GM12878 (cell line): ENCODE data around the gene CTNNA2. TPM values are rescaled to one million over a fixed set of nuclear protein-coding genes. Genes with fewer than 3 reads are reported as not detected.

Source experiments
- ATAC-seq: fragments of 200-7000 bp; cut with Tn5 transposase; 3 replicates; pipeline ENCODE4 v1.9.1; 2020; ENCODE audit warnings: mild to moderate bottlenecking, moderate library complexity
- BruUV-seq: library from RNA; stranded (reverse); fragments of 400-500 nt; replicated peaks from 2 replicates; lab custom pipeline; 2021; lab: Mats Ljungman, UMichigan
- CTCF ChIA-PET: fragments of 300-600 bp; sonication (Branson Sonifier 250); formaldehyde crosslinking; extraction: SDS; loops from one replicate; lab custom pipeline; 2021; ENCODE audit warnings: inconsistent platforms; lab: Yijun Ruan, JAX
- POLR2A ChIA-PET: fragments of 350-600 bp; formaldehyde crosslinking; extraction: SDS; loops from one replicate; lab custom pipeline; 2021; ENCODE audit warnings: inconsistent platforms; lab: Charles Lee
- RAD21 ChIA-PET: fragments of 300-600 bp; sonication (Branson Sonifier 250); formaldehyde crosslinking; loops from one replicate; lab custom pipeline; 2023; ENCODE audit warnings: antibody characterized with exemption; ENCODE audit not compliant: unreplicated experiment; lab: Charles Lee
- SMC1A ChIA-PET: fragments of 300-600 bp; sonication (Branson Sonifier 250); formaldehyde crosslinking; loops from one replicate; lab custom pipeline; 2023; ENCODE audit not compliant: unreplicated experiment, uncharacterized antibody; lab: Charles Lee
- DNase-seq: peaks from one replicate; pipeline ENCODE4 v3.0.0-alpha.2; 2011; ENCODE audit warnings: low read depth, low spot score
- FAIRE-seq: peaks from 3 replicates; lab custom pipeline; 2011; peaks lifted over from hg19 to GRCh38; lab: Jason Lieb, UNC
- H2AFZ ChIP-seq: 2 replicates; pipeline ENCODE4 v1.6.0; 2011; ENCODE audit warnings: low read depth, low read length, control low read depth; ENCODE audit not compliant: control insufficient read depth
- H3K27ac ChIP-seq: 2 replicates; pipeline ENCODE4 v1.5.1; 2011; ENCODE audit warnings: control low read depth; ENCODE audit not compliant: control insufficient read depth, insufficient read depth
- H3K27me3 ChIP-seq, 2 experiments: replicated peaks in 1 of 2; 2 replicates each; pipeline versions ENCODE4 v1.6.0 to v1.6.1; 2011; ENCODE audit warnings: low read length in 1 of 2; ENCODE audit not compliant: control insufficient read depth in 2 of 2, insufficient read depth in 2 of 2
- H3K36me3 ChIP-seq, 2 experiments: 2 replicates each; pipeline ENCODE4 v1.5.1; 2011; ENCODE audit warnings: low read length in 1 of 2; ENCODE audit not compliant: control insufficient read depth in 2 of 2, insufficient read depth in 2 of 2
- H3K4me1 ChIP-seq: 2 replicates; pipeline ENCODE4 v1.6.1; 2011; ENCODE audit warnings: mild to moderate bottlenecking, low read length, moderate library complexity, mixed read lengths; ENCODE audit not compliant: control insufficient read depth, insufficient read depth
- H3K4me2 ChIP-seq: 2 replicates; pipeline ENCODE4 v1.6.0; 2011; ENCODE audit warnings: control low read depth; ENCODE audit not compliant: control insufficient read depth, insufficient read depth
- H3K4me3 ChIP-seq: fragments of 200-600 bp; sonication (generic); 2 replicates; pipeline ENCODE4 v1.5.1; 2016
- H3K79me2 ChIP-seq: 2 replicates; pipeline ENCODE4 v1.6.0; 2011; ENCODE audit warnings: low read length; ENCODE audit not compliant: control insufficient read depth, insufficient read depth
- H3K9ac ChIP-seq: 2 replicates; pipeline ENCODE4 v1.8.0; 2011; ENCODE audit warnings: low read length, control low read depth, mixed read lengths; ENCODE audit not compliant: control insufficient read depth, insufficient read depth
- H3K9me3 ChIP-seq: replicated peaks from 3 replicates; pipeline ENCODE4 v1.5.1; 2011; ENCODE audit warnings: mild to moderate bottlenecking, low read length; ENCODE audit not compliant: control insufficient read depth, insufficient read depth
- H4K20me1 ChIP-seq: 2 replicates; pipeline ENCODE4 v1.6.0; 2011; ENCODE audit not compliant: control insufficient read depth, insufficient read depth
- ATF2 ChIP-seq: IDR thresholded peaks from 2 replicates; pipeline ENCODE4 v1.6.1; 2012; ENCODE audit warnings: low read length, inconsistent platforms
- BCL3 ChIP-seq: IDR thresholded peaks from 2 replicates; pipeline ENCODE4 v1.6.1; 2011; ENCODE audit warnings: borderline replicate concordance, low read depth, mild to moderate bottlenecking, moderate library complexity, low read length; ENCODE audit not compliant: insufficient read depth, poor library complexity, severe bottlenecking
- CEBPB ChIP-seq, 2 experiments: fragments of 150-350 bp in 1 of 2; IDR thresholded peaks; 2 replicates each; pipeline ENCODE4 v1.6.1; 2012 to 2014; ENCODE audit warnings: low read depth in 2 of 2, low read length in 2 of 2, borderline replicate concordance in 1 of 2, inconsistent platforms in 1 of 2
- FOXM1 ChIP-seq: IDR thresholded peaks from 2 replicates; pipeline ENCODE4 v1.6.1; 2012; ENCODE audit warnings: low read depth, mild to moderate bottlenecking, inconsistent platforms, low read length, moderate library complexity
- HSF1 ChIP-seq: fragments of 150-350 bp; IDR thresholded peaks from 2 replicates; pipeline ENCODE4 v1.6.1; 2014; ENCODE audit warnings: mild to moderate bottlenecking, low read depth, low read length
- KDM1A ChIP-seq: fragments of 200-600 bp; sonication (generic); IDR thresholded peaks from 2 replicates; pipeline ENCODE4 v1.6.1; 2016; ENCODE audit warnings: borderline replicate concordance
- PAX8 ChIP-seq: fragments of 450-650 bp; IDR thresholded peaks from 2 replicates; pipeline ENCODE4 v1.6.1; 2017; ENCODE audit warnings: mild to moderate bottlenecking, moderate library complexity
- RBBP5 ChIP-seq: fragments of 200-600 bp; sonication (generic); conservative IDR thresholded peaks from 2 replicates; pipeline ENCODE4 v1.6.1; 2016
- RELB ChIP-seq: fragments of 450-650 bp; IDR thresholded peaks from 2 replicates; pipeline ENCODE4 v1.6.1; 2017; ENCODE audit warnings: low read depth, mild to moderate bottlenecking, moderate library complexity
- RUNX3 ChIP-seq: IDR thresholded peaks from 2 replicates; pipeline ENCODE4 v1.6.1; 2012; ENCODE audit warnings: low read length, inconsistent platforms
- SMAD1 ChIP-seq: fragments of 450-650 bp; IDR thresholded peaks from 2 replicates; pipeline ENCODE4 v1.6.1; 2018; ENCODE audit warnings: mild to moderate bottlenecking, low read depth; ENCODE audit not compliant: partially characterized antibody
- TCF3 ChIP-seq: IDR thresholded peaks from 2 replicates; pipeline ENCODE4 v1.6.1; 2012; ENCODE audit warnings: low read depth, mild to moderate bottlenecking, low read length, borderline replicate concordance; ENCODE audit not compliant: insufficient read depth
- TCF7 ChIP-seq: IDR thresholded peaks from 2 replicates; pipeline ENCODE4 v1.6.1; 2014; ENCODE audit warnings: antibody characterized with exemption, borderline replicate concordance
- USF1 ChIP-seq: IDR thresholded peaks from 2 replicates; pipeline ENCODE4 v1.6.1; 2011; ENCODE audit warnings: borderline replicate concordance, low read depth, mild to moderate bottlenecking, moderate library complexity, mixed read lengths, low read length; ENCODE audit not compliant: insufficient read depth; ENCODE audit errors: extremely low read length
- ZBTB33 ChIP-seq: fragments of 450-650 bp; IDR thresholded peaks from 2 replicates; pipeline ENCODE4 v1.6.1; 2017; ENCODE audit warnings: mild to moderate bottlenecking
- ZSCAN29 ChIP-seq: fragments of 450-650 bp; IDR thresholded peaks from 2 replicates; pipeline ENCODE4 v1.6.1; 2017; ENCODE audit warnings: mild to moderate bottlenecking, moderate library complexity
- WGBS: methylation state at CpG from one replicate; pipeline ENCODE4 v1.1.6; 2016; ENCODE audit warnings: low lambda C conversion rate; ENCODE audit not compliant: insufficient replicate concordance, insufficient coverage; ENCODE audit errors: missing lambda C conversion rate; 5-methylcytosine and 5-hydroxymethylcytosine counted together
- in situ Hi-C: fragments of 300-500 bp; cut with MboI; formaldehyde crosslinking; loops from 9 replicates; pipeline ENCODE4 v1.14.3; 2018; ENCODE audit warnings: mixed read lengths
- intact Hi-C: fragments of 100-400 bp; cut with micrococcal nuclease; formaldehyde crosslinking; loops from one replicate; pipeline ENCODE4 v1.14.2; 2022; ENCODE audit not compliant: unreplicated experiment
- polyA plus RNA-seq, 11 experiments: library from polyadenylated mRNA; depleted of rRNA in 4 of 11; unstranded in 6 of 11; stranded (reverse) in 5 of 11; fragments of >200 nt; fragmentation: Nextera tagmentation in 4 of 11; fragmentation: Illumina TruSeq in 1 of 11; extraction: Ambion mirVana in 4 of 11; extraction: Trizol in 1 of 11; gene quantifications; 1 replicate in 1 of 11; 2 replicates in 10 of 11; pipeline versions ENCODE4 v1.2.1 to v1.2.3, GENCODE V29; 2011 to 2016; ENCODE audit warnings: inconsistent platforms in 2 of 11, missing spikeins in 2 of 11, low read depth in 1 of 11
- total RNA-seq, 4 experiments: library from RNA; depleted of rRNA in 3 of 4; stranded (reverse); fragments of >200 nt in 3 of 4; fragmentation: Illumina TruSeq in 1 of 4; extraction: Trizol in 1 of 4; gene quantifications; 2 replicates each; pipeline versions ENCODE4 v1.2.1 to v1.2.3, GENCODE V29; 2013 to 2021

CTNNA2 gene
- total and polyA plus RNA-seq, 10 of the 15 experiments (the other 5 are each of a cell fraction or from before 2014, with no cell fraction given), result 2.4 to 36.2 (median 6.6) TPM

GRCh38 chr2:79621755-79622154 is 108.9 kb downstream of the CTNNA2 start:
- ChIA-PET POLR2A (no interaction called here), CTCF (no interaction called here), SMC1A (interaction anchor here (0.6 kb wide), 1 partner anchor 16 kb away, joined by 3 read pairs; no protein-coding TSS in a partner anchor), RAD21 (no interaction called here)
- ATAC-seq (no peak), FAIRE-seq (no peak), DNase-seq (no peak)
- Histone ChIP-seq H3K27me3 (no peaks in the 10 kb centered on the region), H3K9me3 (no peaks in the 10 kb centered on the region), H3K36me3 (no peaks in the 10 kb centered on the region), H3K4me1 (no peaks in the 10 kb centered on the region), H4K20me1 (no peaks in the 10 kb centered on the region), H3K79me2 (no peaks in the 10 kb centered on the region), H3K9ac (no peak overlapping the region), H3K27ac (no peak overlapping the region), H3K4me3 (no peak overlapping the region), H2AFZ (no peak overlapping the region), H3K4me2 (no peak overlapping the region)
- intact Hi-C loops, result no loop called here
- 0% methylated on average over 1 of the region's 1 CpG for WGBS
- in situ Hi-C loops, result no loop called here
- no TSS peak for BruUV-seq
- TF ChIP-seq SMAD1, result no peak
- TF ChIP-seq RBBP5, result no peak
- no peak for TF ChIP-seq ATF2
- no peak for TF ChIP-seq ZBTB33
- no peak for TF ChIP-seq PAX8
- no peak for TF ChIP-seq ZSCAN29
- no peak for TF ChIP-seq USF1
- no peak for TF ChIP-seq TCF7
- no peak for TF ChIP-seq TCF3
- TF ChIP-seq HSF1, result no peak
- no peak for TF ChIP-seq BCL3
- no peak for TF ChIP-seq CEBPB (IDR thresholded peaks at IDR 0.05; ENCODE audit: borderline replicate concordance in 1 of 2, low read depth in 2 of 2, low read length in 2 of 2)
- no peak for TF ChIP-seq RUNX3
- no peak for TF ChIP-seq KDM1A
- TF ChIP-seq FOXM1, result no peak
- TF ChIP-seq RELB, result no peak
